Islet of Langerhans (tissue), 1 donor: ENCODE results near the gene KIF4A.
"Not testable (repeated sequence)": the region's sequence is repeated elsewhere in the genome, so short reads cannot be mapped to it uniquely, and the experiment has no call there.

Experiments
- FAIRE-seq: peaks from one replicate; lab custom pipeline; 2011; peaks lifted over from hg19 to GRCh38; lab: Jason Lieb, UNC

The KIF4A gene

GRCh38 chrX:70292788-70293187 is 2.9 kb downstream of the KIF4A start:
- no peak for FAIRE-seq

- no peak for FAIRE-seq
Observed at GRCh38 chrX:70293621-70294020, 3.7 kb downstream of the KIF4A start.

GRCh38 chrX:70301716-70302115 is 11.8 kb downstream of the KIF4A start:
- FAIRE-seq = no peak

- FAIRE-seq = no peak
Observed at GRCh38 chrX:70313503-70313902, 23.6 kb downstream of the KIF4A start.

GRCh38 chrX:70322784-70323183 is 32.9 kb downstream of the KIF4A start:
- FAIRE-seq = no peak

- FAIRE-seq = not testable (repeated sequence)
Observed at GRCh38 chrX:70323628-70324027, 33.7 kb downstream of the KIF4A start.

GRCh38 chrX:70324326-70324725 is 34.4 kb downstream of the KIF4A start:
- FAIRE-seq = no peak

GRCh38 chrX:70331161-70331560 is 41.3 kb downstream of the KIF4A start:
- FAIRE-seq = no peak

- no peak for FAIRE-seq
Observed at GRCh38 chrX:70332600-70332999, 42.7 kb downstream of the KIF4A start.

GRCh38 chrX:70336767-70337166 is 46.9 kb downstream of the KIF4A start:
- no peak for FAIRE-seq

- FAIRE-seq = no peak
Observed at GRCh38 chrX:70338290-70338689, 48.4 kb downstream of the KIF4A start.

- no peak for FAIRE-seq
Observed at GRCh38 chrX:70343435-70343834, 53.5 kb downstream of the KIF4A start.

- no peak for FAIRE-seq
Observed at GRCh38 chrX:70346418-70347070, 56.6 kb downstream of the KIF4A start.

GRCh38 chrX:70348825-70349224 is 58.9 kb downstream of the KIF4A start:
- FAIRE-seq = not testable (repeated sequence)

GRCh38 chrX:70349367-70350125 is 59.6 kb downstream of the KIF4A start:
- FAIRE-seq = not testable (repeated sequence)

GRCh38 chrX:70352496-70352895 is 62.6 kb downstream of the KIF4A start:
- no peak for FAIRE-seq

- FAIRE-seq = no peak
Observed at GRCh38 chrX:70353514-70353913, 63.6 kb downstream of the KIF4A start.

GRCh38 chrX:70354716-70355115 is 64.8 kb downstream of the KIF4A start:
- no peak for FAIRE-seq

GRCh38 chrX:70359458-70359857 is 69.6 kb downstream of the KIF4A start:
- no peak for FAIRE-seq

GRCh38 chrX:70360366-70360765 is 70.5 kb downstream of the KIF4A start:
- no peak for FAIRE-seq

GRCh38 chrX:70368731-70369130 is 78.8 kb downstream of the KIF4A start:
- not testable (repeated sequence) for FAIRE-seq

GRCh38 chrX:70386235-70386634 is 96.3 kb downstream of the KIF4A start:
- no peak for FAIRE-seq

GRCh38 chrX:70398899-70399298 is 109.0 kb downstream of the KIF4A start:
- FAIRE-seq = no peak

- FAIRE-seq = not testable (repeated sequence)
Observed at GRCh38 chrX:70400181-70400580, 110.3 kb downstream of the KIF4A start.
